HepG2 (cell line): Measurements from ENCODE around the gene PPP2R5B. TPM values are rescaled to one million over a fixed set of nuclear protein-coding genes. Genes with fewer than 3 reads are reported as not detected.

Experiments used
- ATF7-NPFF ChIP-seq: sonication (generic); formaldehyde crosslinking; IDR thresholded peaks from 2 replicates; pipeline ENCODE4 v1.8.1; 2023; ENCODE audit warnings: mild to moderate bottlenecking, low read depth, missing genetic modification reagents, moderate library complexity
- BRD4 ChIP-seq: sonication (generic); formaldehyde crosslinking; IDR thresholded peaks from 2 replicates; pipeline ENCODE4 v1.4.0; 2020; ENCODE audit warnings: missing genetic modification reagents
- CBX2 ChIP-seq, 2 experiments: fragments of 200-600 bp in 1 of 2; sonication (generic); formaldehyde crosslinking in 1 of 2; IDR thresholded peaks; 2 replicates each; pipeline versions ENCODE4 v1.7.0 to v1.8.1; 2018 to 2022; ENCODE audit warnings: low read depth in 2 of 2, low read length in 1 of 2, mild to moderate bottlenecking in 1 of 2, missing genetic modification reagents in 1 of 2
- MEIS1 ChIP-seq: sonication (generic); formaldehyde crosslinking; IDR thresholded peaks from 2 replicates; pipeline ENCODE4 v1.9.0; 2021; ENCODE audit warnings: mild to moderate bottlenecking, missing genetic modification reagents, moderate library complexity, borderline replicate concordance
- PCBP1 ChIP-seq: fragments of 200-400 bp; formaldehyde crosslinking; IDR thresholded peaks from 2 replicates; pipeline ENCODE4 v1.6.1; 2017; ENCODE audit warnings: mild to moderate bottlenecking, low read depth, low read length, borderline replicate concordance
- PTBP1 ChIP-seq: fragments of 200-400 bp; formaldehyde crosslinking; IDR thresholded peaks from 2 replicates; pipeline ENCODE4 v1.6.1; 2018; ENCODE audit warnings: low read length, low read depth; ENCODE audit not compliant: poor library complexity, severe bottlenecking
- RBM39 ChIP-seq: fragments of 200-400 bp; formaldehyde crosslinking; IDR thresholded peaks from one replicate; pipeline ENCODE4 v1.6.1; 2018; ENCODE audit warnings: antibody characterized with exemption, mild to moderate bottlenecking, low read depth, low read length; ENCODE audit not compliant: poor library complexity, severe bottlenecking
- SAP130 ChIP-seq: IDR thresholded peaks from 2 replicates; pipeline ENCODE4 v1.6.1; 2016; ENCODE audit warnings: low read depth
- ZNF546 ChIP-seq: sonication (generic); formaldehyde crosslinking; conservative IDR thresholded peaks from 2 replicates; pipeline ENCODE4 v1.8.1; 2023; ENCODE audit warnings: mild to moderate bottlenecking, missing genetic modification reagents
- ZNF563 ChIP-seq: sonication (generic); formaldehyde crosslinking; IDR thresholded peaks from 2 replicates; pipeline ENCODE4 v1.8.0; 2022; ENCODE audit warnings: mild to moderate bottlenecking, moderate library complexity, missing genetic modification reagents
- ZNF775 ChIP-seq: sonication (generic); formaldehyde crosslinking; IDR thresholded peaks from 2 replicates; pipeline ENCODE4 v1.4.0; 2020; ENCODE audit warnings: missing genetic modification reagents, mild to moderate bottlenecking, moderate library complexity, borderline replicate concordance
- polyA plus RNA-seq, 8 experiments: library from polyadenylated mRNA; depleted of rRNA in 3 of 8; stranded (reverse) in 7 of 8; unstranded in 1 of 8; fragments of >200 nt; fragmentation: Illumina TruSeq in 4 of 8; extraction: Trizol in 4 of 8; gene quantifications; 2 replicates each; pipeline versions ENCODE4 v1.2.1 to v1.2.3, GENCODE V29; 2011 to 2016; ENCODE audit warnings: low read depth in 4 of 8, missing spikeins in 1 of 8, mixed read lengths in 1 of 8; ENCODE audit not compliant: insufficient read depth in 1 of 8
- total RNA-seq, 5 experiments: library from RNA; depleted of rRNA; stranded (reverse); fragments of >200 nt; fragmentation: Illumina TruSeq; extraction: Trizol; gene quantifications; 2 replicates each; pipeline ENCODE4 v1.2.3, GENCODE V29; 2016; ENCODE audit warnings: low read depth in 1 of 5
- TF ChIP-seq, protein P1 (sequence below): sonication (generic); formaldehyde crosslinking; IDR thresholded peaks from 2 replicates; pipeline ENCODE4 v1.5.0; 2020; ENCODE audit warnings: missing genetic modification reagents
- TF ChIP-seq, protein P2 (sequence below): sonication (generic); formaldehyde crosslinking; IDR thresholded peaks from 2 replicates; pipeline ENCODE4 v1.4.0; 2020; ENCODE audit warnings: missing genetic modification reagents, mild to moderate bottlenecking, borderline replicate concordance
- TF ChIP-seq, protein P3 (sequence below): sonication (generic); formaldehyde crosslinking; IDR thresholded peaks from 2 replicates; pipeline ENCODE4 v1.5.1; 2020; ENCODE audit warnings: mild to moderate bottlenecking, missing genetic modification reagents, moderate library complexity
- TF ChIP-seq, protein P4 (sequence below): sonication (generic); formaldehyde crosslinking; IDR thresholded peaks from 2 replicates; pipeline ENCODE4 v1.5.1; 2020; ENCODE audit warnings: mild to moderate bottlenecking, missing genetic modification reagents
- TF ChIP-seq, protein P5 (sequence below): IDR thresholded peaks from 2 replicates; pipeline ENCODE4 v1.6.1; 2016; ENCODE audit warnings: control low read depth

PPP2R5B gene
- total and polyA plus RNA-seq, 2 of the 13 experiments (the other 11 are each of a cell fraction or from before 2014, with no cell fraction given) = 2.3 to 8.3 TPM

DNA sequence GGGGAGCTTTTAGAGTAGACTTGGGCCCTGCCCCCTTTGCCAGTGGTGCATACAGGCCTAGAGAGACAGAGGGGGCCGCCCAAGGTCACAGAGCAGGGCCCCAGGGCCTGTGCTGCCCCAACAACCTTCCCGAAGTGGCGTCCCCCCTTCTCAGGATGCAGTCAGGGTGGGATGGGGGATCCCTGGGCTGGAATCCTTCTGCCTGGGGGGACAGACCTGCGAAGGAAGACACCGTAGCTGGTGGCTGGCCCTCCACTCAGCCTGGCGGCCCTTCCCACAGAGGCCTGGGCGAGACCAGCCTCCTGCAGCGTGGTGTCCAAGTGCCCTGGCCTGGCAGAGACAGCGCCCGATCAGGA lies 31.7 kb upstream of the PPP2R5B start (continued):
- TF ChIP-seq, protein P1, sequence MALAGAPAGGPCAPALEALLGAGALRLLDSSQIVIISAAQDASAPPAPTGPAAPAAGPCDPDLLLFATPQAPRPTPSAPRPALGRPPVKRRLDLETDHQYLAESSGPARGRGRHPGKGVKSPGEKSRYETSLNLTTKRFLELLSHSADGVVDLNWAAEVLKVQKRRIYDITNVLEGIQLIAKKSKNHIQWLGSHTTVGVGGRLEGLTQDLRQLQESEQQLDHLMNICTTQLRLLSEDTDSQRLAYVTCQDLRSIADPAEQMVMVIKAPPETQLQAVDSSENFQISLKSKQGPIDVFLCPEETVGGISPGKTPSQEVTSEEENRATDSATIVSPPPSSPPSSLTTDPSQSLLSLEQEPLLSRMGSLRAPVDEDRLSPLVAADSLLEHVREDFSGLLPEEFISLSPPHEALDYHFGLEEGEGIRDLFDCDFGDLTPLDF (CRISPR knock-in tag) = no peak
- TF ChIP-seq PTBP1 (no peak), PCBP1 (no peak), RBM39 (no peak), ZNF546 (CRISPR knock-in tag) (no peak), ZNF563 (CRISPR knock-in tag) (peak; percentile 25), ATF7-NPFF (no peak), MEIS1 (CRISPR knock-in tag) (0 out of 2 replicates have a peak, but pooled peaks have one; percentile 5), SAP130 (no peak), BRD4 (peak; percentile 5; the same call in 1 of the 2 replicates), ZNF775 (CRISPR knock-in tag) (no peak), CBX2 (IDR thresholded peaks at IDR 0.05; ENCODE audit: low read depth, low read length) (no peak), CBX2 (CRISPR knock-in tag; IDR thresholded peaks at IDR 0.05; ENCODE audit: low read depth) (no peak)
- TF ChIP-seq, protein P2, sequence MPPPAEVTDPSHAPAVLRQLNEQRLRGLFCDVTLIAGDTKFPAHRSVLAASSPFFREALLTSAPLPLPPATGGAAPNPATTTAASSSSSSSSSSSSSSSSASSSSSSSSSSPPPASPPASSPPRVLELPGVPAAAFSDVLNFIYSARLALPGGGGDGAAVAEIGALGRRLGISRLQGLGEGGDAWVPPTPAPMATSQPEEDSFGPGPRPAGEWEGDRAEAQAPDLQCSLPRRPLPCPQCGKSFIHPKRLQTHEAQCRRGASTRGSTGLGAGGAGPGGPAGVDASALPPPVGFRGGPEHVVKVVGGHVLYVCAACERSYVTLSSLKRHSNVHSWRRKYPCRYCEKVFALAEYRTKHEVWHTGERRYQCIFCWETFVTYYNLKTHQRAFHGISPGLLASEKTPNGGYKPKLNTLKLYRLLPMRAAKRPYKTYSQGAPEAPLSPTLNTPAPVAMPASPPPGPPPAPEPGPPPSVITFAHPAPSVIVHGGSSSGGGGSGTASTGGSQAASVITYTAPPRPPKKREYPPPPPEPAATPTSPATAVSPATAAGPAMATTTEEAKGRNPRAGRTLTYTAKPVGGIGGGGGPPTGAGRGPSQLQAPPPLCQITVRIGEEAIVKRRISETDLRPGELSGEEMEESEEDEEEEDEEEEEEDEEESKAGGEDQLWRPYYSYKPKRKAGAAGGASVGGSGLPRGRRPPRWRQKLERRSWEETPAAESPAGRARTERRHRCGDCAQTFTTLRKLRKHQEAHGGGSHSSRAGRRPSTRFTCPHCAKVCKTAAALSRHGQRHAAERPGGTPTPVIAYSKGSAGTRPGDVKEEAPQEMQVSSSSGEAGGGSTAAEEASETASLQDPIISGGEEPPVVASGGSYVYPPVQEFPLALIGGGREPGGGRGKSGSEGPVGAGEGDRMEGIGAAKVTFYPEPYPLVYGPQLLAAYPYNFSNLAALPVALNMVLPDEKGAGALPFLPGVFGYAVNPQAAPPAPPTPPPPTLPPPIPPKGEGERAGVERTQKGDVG = no peak
- TF ChIP-seq, protein P3, sequence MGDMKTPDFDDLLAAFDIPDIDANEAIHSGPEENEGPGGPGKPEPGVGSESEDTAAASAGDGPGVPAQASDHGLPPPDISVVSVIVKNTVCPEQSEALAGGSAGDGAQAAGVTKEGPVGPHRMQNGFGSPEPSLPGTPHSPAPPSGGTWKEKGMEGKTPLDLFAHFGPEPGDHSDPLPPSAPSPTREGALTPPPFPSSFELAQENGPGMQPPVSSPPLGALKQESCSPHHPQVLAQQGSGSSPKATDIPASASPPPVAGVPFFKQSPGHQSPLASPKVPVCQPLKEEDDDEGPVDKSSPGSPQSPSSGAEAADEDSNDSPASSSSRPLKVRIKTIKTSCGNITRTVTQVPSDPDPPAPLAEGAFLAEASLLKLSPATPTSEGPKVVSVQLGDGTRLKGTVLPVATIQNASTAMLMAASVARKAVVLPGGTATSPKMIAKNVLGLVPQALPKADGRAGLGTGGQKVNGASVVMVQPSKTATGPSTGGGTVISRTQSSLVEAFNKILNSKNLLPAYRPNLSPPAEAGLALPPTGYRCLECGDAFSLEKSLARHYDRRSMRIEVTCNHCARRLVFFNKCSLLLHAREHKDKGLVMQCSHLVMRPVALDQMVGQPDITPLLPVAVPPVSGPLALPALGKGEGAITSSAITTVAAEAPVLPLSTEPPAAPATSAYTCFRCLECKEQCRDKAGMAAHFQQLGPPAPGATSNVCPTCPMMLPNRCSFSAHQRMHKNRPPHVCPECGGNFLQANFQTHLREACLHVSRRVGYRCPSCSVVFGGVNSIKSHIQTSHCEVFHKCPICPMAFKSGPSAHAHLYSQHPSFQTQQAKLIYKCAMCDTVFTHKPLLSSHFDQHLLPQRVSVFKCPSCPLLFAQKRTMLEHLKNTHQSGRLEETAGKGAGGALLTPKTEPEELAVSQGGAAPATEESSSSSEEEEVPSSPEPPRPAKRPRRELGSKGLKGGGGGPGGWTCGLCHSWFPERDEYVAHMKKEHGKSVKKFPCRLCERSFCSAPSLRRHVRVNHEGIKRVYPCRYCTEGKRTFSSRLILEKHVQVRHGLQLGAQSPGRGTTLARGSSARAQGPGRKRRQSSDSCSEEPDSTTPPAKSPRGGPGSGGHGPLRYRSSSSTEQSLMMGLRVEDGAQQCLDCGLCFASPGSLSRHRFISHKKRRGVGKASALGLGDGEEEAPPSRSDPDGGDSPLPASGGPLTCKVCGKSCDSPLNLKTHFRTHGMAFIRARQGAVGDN (CRISPR knock-in tag) = no peak; the same call in 1 of the 2 replicates
- TF ChIP-seq, protein P4, sequence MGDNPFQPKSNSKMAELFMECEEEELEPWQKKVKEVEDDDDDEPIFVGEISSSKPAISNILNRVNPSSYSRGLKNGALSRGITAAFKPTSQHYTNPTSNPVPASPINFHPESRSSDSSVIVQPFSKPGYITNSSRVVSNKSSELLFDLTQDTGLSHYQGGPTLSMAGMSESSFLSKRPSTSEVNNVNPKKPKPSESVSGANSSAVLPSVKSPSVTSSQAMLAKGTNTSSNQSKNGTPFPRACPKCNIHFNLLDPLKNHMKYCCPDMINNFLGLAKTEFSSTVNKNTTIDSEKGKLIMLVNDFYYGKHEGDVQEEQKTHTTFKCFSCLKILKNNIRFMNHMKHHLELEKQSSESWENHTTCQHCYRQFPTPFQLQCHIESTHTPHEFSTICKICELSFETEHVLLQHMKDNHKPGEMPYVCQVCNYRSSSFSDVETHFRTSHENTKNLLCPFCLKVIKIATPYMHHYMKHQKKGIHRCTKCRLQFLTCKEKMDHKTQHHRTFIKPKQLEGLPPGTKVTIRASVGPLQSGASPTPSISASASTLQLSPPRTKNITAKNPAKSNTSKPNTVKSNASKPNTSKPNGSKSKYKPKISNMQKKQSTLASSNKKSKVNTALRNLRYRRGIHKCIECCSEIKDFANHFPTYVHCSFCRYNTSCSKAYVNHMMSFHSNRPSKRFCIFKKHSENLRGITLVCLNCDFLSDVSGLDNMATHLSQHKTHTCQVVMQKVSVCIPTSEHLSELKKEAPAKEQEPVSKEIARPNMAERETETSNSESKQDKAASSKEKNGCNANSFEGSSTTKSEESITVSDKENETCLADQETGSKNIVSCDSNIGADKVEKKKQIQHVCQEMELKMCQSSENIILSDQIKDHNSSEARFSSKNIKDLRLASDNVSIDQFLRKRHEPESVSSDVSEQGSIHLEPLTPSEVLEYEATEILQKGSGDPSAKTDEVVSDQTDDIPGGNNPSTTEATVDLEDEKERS (CRISPR knock-in tag) = no peak; the same call in 1 of the 2 replicates
- TF ChIP-seq, protein P5, sequence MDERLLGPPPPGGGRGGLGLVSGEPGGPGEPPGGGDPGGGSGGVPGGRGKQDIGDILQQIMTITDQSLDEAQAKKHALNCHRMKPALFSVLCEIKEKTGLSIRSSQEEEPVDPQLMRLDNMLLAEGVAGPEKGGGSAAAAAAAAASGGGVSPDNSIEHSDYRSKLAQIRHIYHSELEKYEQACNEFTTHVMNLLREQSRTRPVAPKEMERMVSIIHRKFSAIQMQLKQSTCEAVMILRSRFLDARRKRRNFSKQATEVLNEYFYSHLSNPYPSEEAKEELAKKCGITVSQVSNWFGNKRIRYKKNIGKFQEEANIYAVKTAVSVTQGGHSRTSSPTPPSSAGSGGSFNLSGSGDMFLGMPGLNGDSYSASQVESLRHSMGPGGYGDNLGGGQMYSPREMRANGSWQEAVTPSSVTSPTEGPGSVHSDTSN (CRISPR knock-in tag) = no peak
